Activated naive CD8-positive, alpha-beta T cell (primary cell): ENCODE results near the gene ALS2.

Experiments used
- H3K27ac Mint-ChIP-seq: one replicate; pipeline ENCODE4 v1.8.0; 2021; ENCODE audit warnings: mixed read lengths
- H3K27me3 Mint-ChIP-seq: one replicate; pipeline ENCODE4 v1.8.0; 2021; ENCODE audit warnings: mixed read lengths
- H3K36me3 Mint-ChIP-seq: one replicate; pipeline ENCODE4 v1.8.0; 2021; ENCODE audit warnings: mixed read lengths
- H3K4me1 Mint-ChIP-seq: one replicate; pipeline ENCODE4 v1.8.0; 2021; ENCODE audit warnings: low read depth, mixed read lengths
- H3K4me3 Mint-ChIP-seq: one replicate; pipeline ENCODE4 v1.8.0; 2021; ENCODE audit warnings: mild to moderate bottlenecking, mixed read lengths
- H3K9me3 Mint-ChIP-seq: one replicate; pipeline ENCODE4 v1.8.0; 2021; ENCODE audit warnings: low read depth, mixed read lengths

The ALS2 gene

DNA sequence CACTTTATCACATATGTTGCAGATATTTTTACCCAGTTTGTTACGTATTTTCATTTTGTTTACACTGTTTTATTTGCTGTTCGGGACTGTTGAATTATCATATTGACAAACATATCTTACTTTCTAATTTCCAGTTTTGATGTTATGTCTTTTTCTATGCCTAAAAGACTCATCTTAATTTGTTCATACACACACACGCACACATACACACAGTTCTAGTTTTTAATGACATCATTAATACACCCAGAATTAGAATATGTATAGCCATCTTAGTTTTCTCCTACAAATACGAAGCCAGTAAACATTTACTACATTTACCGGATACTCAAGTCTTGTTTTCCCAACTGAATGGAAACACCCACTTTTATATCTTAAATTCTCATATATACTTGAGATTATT lies 29.2 kb downstream of the ALS2 start:
- H3K36me3 Mint-ChIP-seq: peaks cover 6% of the 10 kb centered on the region
- H3K4me1 Mint-ChIP-seq: no peaks in the 10 kb centered on the region
- no peak overlapping the region for H3K27ac Mint-ChIP-seq
- no peaks in the 10 kb centered on the region for H3K9me3 Mint-ChIP-seq
- H3K4me3 Mint-ChIP-seq: no peak overlapping the region
- no peaks in the 10 kb centered on the region for H3K27me3 Mint-ChIP-seq

DNA sequence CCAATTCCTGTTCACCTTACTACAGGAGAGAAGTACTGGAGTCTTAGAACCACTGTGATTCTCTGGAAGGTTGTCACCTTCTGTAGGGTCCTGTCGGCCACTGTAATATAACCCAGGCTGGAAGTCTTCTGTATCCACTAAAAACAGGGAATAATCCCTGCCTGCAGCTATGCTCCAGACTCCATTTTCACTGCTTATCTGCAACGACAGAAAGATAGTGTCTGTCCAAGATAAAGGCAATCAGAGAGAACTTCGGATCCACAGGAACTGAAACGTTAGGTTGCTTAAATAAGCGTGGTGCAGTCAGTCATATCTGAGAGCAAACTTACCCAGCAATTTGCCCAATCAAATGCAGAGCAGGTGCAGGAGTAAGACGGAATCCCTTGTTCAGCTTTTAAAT lies 34.2 kb downstream of the ALS2 start:
- Mint-ChIP-seq H3K27me3 (no peaks in the 10 kb centered on the region), H3K27ac (no peak overlapping the region), H3K9me3 (no peaks in the 10 kb centered on the region), H3K36me3 (peaks cover 4% of the 10 kb centered on the region), H3K4me1 (no peaks in the 10 kb centered on the region), H3K4me3 (no peak overlapping the region)

DNA sequence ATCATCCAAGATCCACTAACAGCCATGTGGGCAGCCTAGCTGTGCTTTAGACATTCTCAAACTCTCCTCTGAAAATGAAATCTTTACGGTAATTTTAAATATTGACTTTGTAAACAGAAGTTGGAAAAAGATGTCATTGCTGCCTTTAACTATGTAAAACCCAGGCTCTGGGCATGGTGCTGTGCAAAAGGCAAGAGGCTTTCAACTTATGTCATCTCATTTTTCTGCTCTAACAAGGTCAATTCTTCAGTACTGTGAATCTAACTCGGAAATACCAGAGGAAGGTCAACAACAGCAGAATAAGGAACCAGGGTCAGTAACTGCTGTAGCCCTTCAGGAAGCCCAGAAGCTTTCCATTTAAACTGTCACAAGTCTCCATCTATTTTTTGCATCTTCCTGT lies 45.2 kb downstream of the ALS2 start:
- Mint-ChIP-seq H3K36me3 (peaks cover 25% of the 10 kb centered on the region), H3K4me3 (no peak overlapping the region), H3K9me3 (no peaks in the 10 kb centered on the region), H3K27ac (no peak overlapping the region), H3K27me3 (no peaks in the 10 kb centered on the region), H3K4me1 (peaks cover 10% of the 10 kb centered on the region)

DNA sequence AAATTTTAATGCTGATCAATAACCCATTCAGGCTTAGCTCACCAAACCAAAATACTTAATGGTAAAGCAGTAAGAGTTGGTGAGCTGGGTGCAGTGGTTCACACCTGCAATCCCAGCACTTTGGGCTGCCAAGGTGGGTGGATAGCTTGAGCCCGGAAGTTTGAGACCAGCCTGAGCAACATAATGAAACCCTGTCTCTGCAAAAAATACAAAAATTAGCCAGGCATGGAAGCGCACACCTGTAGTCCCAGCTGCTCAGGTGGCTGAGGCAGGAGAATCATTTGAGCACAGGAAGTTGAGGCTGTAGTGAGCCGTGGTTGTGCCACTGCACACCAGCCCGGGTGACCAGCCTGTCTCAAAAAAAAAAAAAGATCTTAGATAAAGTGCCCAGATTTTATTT lies 46.6 kb downstream of the ALS2 start:
- Mint-ChIP-seq H3K27ac (no peak overlapping the region), H3K27me3 (no peaks in the 10 kb centered on the region), H3K36me3 (peaks cover 26% of the 10 kb centered on the region), H3K4me1 (peaks cover 10% of the 10 kb centered on the region), H3K4me3 (no peak overlapping the region), H3K9me3 (no peaks in the 10 kb centered on the region)

DNA sequence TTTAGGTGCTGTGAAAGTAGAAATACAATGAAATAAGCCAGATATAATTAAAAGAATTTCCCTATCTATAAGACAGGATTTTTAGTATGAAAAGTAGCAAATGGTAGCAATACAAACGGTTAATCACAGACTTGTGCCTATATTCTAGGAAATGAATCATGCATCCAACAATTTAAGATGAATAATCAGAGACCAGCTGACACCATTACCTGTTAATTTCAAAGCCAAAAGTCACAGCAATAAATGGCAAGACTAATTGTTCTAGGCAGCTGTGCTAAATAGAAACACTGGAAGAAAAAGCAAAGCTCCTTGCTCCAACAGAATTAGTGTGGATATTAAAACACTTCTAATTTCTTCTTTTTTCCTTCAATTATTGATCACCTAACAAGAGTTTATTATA lies 47.2 kb downstream of the ALS2 start:
- Mint-ChIP-seq H3K27ac (no peak overlapping the region), H3K9me3 (no peaks in the 10 kb centered on the region), H3K36me3 (peaks cover 29% of the 10 kb centered on the region), H3K4me3 (no peak overlapping the region), H3K27me3 (no peaks in the 10 kb centered on the region), H3K4me1 (peaks cover 10% of the 10 kb centered on the region)

DNA sequence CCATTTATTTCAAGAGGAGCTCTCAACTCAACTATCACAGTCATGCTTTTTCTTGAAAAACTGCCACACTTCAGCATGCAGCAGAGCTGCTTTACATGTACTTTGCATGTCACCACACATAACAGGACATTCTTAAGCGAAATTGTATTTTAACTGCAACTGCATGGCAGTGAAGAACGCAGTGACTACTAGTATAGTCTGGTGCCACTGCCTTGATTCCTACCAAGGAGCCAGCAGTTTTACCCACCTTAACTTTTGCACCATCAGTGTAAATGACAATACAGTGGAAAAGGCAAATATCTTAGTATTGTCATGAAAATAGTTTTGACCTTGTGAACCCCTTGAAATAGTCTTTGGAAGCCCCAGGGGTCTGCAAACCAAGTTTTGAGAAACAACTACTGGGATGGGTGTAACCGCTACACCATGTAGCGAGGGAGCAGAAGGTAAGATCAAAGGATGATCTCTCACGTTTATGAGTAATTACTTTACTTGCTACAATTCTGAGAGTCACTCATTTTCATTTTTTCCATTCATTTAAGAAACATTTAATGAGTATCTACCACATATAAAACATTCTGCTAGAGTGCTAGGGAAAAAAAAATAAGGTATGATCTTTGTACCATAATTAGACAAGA lies 50.0 kb downstream of the ALS2 start:
- Mint-ChIP-seq H3K27ac (no peak overlapping the region), H3K4me3 (no peak overlapping the region), H3K27me3 (no peaks in the 10 kb centered on the region), H3K36me3 (peaks cover 26% of the 10 kb centered on the region), H3K4me1 (peaks cover 10% of the 10 kb centered on the region), H3K9me3 (no peaks in the 10 kb centered on the region)

DNA sequence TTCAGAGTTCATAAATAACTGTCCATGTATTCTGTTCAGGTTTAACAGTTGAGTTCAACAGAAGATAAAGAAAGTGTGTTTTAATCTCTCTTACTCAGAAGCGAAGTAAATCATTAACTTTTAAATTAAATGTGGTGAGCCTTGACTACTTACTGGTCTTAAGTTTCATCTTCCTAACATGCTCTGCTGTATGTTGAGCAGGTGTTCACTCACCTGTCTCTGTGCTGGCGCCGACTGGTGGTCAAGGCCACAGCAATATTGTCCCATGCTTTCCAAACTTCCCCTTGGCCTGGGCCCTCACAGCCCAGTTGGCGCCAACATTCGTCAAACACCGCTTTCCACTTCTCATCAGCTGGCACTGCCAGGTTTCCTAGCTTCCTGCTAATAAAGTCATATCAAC lies 65.3 kb downstream of the ALS2 start:
- peaks cover 26% of the 10 kb centered on the region for H3K36me3 Mint-ChIP-seq
- H3K27ac Mint-ChIP-seq: no peak overlapping the region
- H3K4me1 Mint-ChIP-seq: no peaks in the 10 kb centered on the region
- peaks cover 7% of the 10 kb centered on the region for H3K9me3 Mint-ChIP-seq
- no peaks in the 10 kb centered on the region for H3K27me3 Mint-ChIP-seq
- H3K4me3 Mint-ChIP-seq: no peak overlapping the region

DNA sequence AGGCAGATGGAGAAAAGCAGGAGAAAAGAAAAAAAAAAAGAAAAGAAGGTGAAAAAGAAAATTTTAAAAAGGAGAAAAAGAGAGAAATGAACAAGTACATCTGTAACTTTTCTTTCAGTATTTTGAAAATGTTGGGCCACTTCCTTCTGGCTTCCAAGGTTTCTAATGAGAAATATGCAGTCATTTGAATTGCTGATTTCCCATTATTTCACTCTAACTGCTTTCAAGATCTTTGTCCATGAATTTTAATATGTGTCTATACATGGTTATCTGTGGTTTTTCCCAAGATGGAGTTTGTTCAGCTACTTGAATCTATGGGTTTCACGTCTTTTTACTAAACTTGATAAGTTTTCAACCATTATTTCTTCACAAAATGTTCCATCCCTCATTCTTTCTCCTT lies 68.0 kb downstream of the ALS2 start:
- H3K36me3 Mint-ChIP-seq: peaks cover 21% of the 10 kb centered on the region
- no peak overlapping the region for H3K4me3 Mint-ChIP-seq
- no peaks in the 10 kb centered on the region for H3K27me3 Mint-ChIP-seq
- no peaks in the 10 kb centered on the region for H3K9me3 Mint-ChIP-seq
- peaks cover under 1% of the 10 kb centered on the region for H3K4me1 Mint-ChIP-seq
- H3K27ac Mint-ChIP-seq: no peak overlapping the region

DNA sequence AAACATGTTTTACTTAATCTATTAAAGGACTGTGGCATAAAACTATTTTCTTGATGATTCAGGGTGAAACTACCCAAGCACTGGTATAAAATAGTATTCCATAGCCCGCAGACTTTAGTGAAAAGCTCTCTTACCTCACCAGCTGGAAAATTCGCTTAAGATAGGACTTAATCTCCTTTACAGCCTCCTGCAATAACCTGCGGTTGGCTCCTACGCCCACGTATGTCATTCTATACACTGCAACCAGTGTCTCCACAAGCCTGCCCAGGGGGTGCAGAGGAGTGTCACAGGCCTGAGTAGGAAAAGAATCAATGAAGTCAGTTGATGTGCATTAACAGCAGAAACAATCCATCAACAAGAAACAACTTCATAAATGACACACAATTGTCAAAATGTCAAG lies 71.0 kb downstream of the ALS2 start:
- peaks cover 9% of the 10 kb centered on the region for H3K4me1 Mint-ChIP-seq
- no peak overlapping the region for H3K27ac Mint-ChIP-seq
- peaks cover 20% of the 10 kb centered on the region for H3K36me3 Mint-ChIP-seq

DNA sequence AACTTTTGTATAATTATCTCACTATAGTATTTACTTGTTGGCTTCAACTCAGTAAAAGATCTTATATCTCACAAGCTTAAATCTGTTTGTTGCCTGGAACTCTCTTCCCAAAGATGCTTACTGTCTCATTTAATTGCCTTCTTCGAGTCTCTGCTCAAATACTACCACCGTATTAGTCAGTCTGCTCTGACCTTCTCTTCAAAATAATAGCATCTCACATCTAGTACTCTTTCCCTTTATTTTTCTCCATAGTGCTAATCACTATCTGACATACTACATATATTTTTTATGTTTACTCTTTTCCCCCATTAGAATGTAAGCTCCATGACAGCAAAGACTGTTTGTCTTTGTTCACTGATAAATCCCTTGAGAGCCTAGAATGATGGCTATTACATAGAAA lies 71.7 kb downstream of the ALS2 start:
- peaks cover 9% of the 10 kb centered on the region for H3K4me1 Mint-ChIP-seq
- no peak overlapping the region for H3K27ac Mint-ChIP-seq
- H3K36me3 Mint-ChIP-seq: peaks cover 16% of the 10 kb centered on the region
- H3K9me3 Mint-ChIP-seq: no peaks in the 10 kb centered on the region
- H3K27me3 Mint-ChIP-seq: no peaks in the 10 kb centered on the region
- H3K4me3 Mint-ChIP-seq: no peak overlapping the region

More for the DNA sequence above, 71.0 kb downstream of the ALS2 start:
- no peaks in the 10 kb centered on the region for H3K9me3 Mint-ChIP-seq
- no peak overlapping the region for H3K4me3 Mint-ChIP-seq
- no peaks in the 10 kb centered on the region for H3K27me3 Mint-ChIP-seq

DNA sequence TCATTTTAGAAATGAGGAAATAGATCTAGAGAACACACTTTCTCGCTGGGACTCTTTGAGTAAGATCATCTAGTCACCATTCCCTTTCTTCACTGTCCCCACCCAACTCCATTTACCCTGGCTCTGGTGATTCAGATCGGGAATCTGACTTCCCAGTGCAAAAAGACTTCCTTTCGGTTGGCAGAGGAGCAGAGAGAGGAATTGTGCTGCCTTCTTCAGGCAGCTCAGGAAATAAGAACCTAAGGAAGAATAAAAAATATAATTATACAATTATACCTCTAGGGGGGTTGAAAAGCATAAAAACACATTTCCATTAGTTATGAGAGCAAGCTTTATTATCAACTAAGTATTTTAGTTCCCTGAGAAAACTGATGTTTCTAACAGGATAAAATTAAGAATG lies 73.0 kb downstream of the ALS2 start:
- Mint-ChIP-seq H3K4me1 (peaks cover 9% of the 10 kb centered on the region), H3K36me3 (peaks cover 12% of the 10 kb centered on the region), H3K27ac (no peak overlapping the region)

DNA sequence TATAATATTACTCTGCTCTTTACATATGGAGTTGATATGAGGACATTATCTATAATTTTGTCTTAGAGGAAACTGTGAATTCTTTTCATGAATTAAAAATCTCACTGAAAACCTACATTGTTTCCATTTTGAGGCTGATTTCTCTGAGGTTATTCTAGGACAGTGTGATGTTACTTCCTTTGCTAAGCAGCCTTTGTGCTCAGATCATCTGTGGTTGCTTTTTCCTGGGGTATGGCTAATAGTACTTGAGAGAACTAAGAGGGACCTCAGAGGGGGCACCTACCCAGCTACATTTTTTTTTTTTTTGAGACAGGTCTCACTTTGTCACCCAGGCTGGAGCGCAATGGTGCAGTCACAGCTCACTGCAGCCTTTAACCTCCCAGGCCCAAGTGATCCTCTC lies 73.6 kb downstream of the ALS2 start:
- no peaks in the 10 kb centered on the region for H3K9me3 Mint-ChIP-seq
- H3K36me3 Mint-ChIP-seq: peaks cover 10% of the 10 kb centered on the region
- no peak overlapping the region for H3K4me3 Mint-ChIP-seq
- H3K4me1 Mint-ChIP-seq: peaks cover 9% of the 10 kb centered on the region
- H3K27me3 Mint-ChIP-seq: no peaks in the 10 kb centered on the region
- H3K27ac Mint-ChIP-seq: no peak overlapping the region

More for the DNA sequence above, 73.0 kb downstream of the ALS2 start:
- H3K4me3 Mint-ChIP-seq: no peak overlapping the region
- H3K9me3 Mint-ChIP-seq: no peaks in the 10 kb centered on the region
- no peaks in the 10 kb centered on the region for H3K27me3 Mint-ChIP-seq

DNA sequence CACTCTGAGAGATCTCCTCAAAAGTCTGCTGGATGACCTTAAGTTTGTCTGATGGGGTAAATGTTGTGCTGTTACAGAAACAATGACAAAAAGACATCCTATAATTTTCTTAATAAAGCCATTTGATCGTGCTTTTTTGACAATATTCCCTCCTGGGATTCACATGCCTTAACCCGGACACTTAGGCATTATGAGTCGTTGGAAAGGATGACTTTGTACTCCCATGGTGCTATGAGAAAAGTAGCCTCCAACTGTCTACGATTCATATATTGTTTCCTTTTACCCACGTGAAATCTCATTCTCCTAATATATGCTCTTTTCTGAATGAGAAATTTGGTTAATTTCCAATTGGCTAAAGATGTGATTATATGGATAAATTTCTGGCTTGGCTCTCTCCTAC lies 76.2 kb downstream of the ALS2 start:
- Mint-ChIP-seq H3K27me3 (no peaks in the 10 kb centered on the region), H3K36me3 (peaks cover 15% of the 10 kb centered on the region), H3K4me1 (peaks cover 9% of the 10 kb centered on the region), H3K9me3 (no peaks in the 10 kb centered on the region), H3K27ac (no peak overlapping the region), H3K4me3 (no peak overlapping the region)

DNA sequence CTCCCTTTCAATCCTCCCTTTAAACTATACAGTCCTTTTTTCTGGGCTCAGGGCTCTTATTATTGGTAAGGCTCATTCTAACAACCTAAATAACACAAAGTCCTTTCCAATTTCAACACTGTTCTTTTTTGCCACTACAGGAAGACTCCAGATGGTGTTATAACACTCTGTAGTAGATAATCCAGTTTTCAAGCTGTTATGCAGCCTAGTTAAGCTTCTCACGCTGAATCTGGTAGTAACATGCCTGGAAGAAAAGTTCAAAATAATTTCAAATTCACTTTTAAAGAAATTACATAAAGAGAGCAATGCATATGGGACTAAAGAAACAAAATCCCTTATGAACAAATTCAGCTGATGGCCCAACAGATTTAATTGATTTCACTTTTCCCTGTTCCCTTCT lies 79.1 kb downstream of the ALS2 start:
- Mint-ChIP-seq H3K36me3 (peaks cover 11% of the 10 kb centered on the region), H3K27ac (no peak overlapping the region), H3K9me3 (no peaks in the 10 kb centered on the region), H3K4me1 (peaks cover 3% of the 10 kb centered on the region), H3K27me3 (no peaks in the 10 kb centered on the region), H3K4me3 (no peak overlapping the region)

DNA sequence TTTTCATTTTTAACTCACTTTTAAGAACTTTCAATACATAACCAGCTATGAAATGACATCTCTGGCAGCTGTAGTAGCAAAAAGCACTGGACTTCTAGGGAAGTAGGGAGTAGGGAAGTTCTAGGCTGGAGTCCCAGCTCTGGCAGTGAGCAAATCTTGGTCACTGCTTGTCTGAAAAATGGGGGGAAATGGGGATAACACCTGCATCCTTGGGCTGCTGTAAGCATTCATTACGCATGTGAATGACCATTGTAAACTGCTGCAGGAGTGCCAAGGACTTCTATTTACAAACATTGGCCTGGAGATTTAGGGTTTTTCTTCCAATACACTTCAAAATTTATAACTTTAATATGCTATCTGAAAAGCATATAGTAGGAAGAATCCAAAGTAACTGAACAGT lies 81.3 kb downstream of the ALS2 start:
- peaks cover 11% of the 10 kb centered on the region for H3K36me3 Mint-ChIP-seq
- peaks cover 3% of the 10 kb centered on the region for H3K4me1 Mint-ChIP-seq
- no peaks in the 10 kb centered on the region for H3K9me3 Mint-ChIP-seq
- H3K27me3 Mint-ChIP-seq: no peaks in the 10 kb centered on the region
- H3K27ac Mint-ChIP-seq: no peak overlapping the region
- H3K4me3 Mint-ChIP-seq: no peak overlapping the region

DNA sequence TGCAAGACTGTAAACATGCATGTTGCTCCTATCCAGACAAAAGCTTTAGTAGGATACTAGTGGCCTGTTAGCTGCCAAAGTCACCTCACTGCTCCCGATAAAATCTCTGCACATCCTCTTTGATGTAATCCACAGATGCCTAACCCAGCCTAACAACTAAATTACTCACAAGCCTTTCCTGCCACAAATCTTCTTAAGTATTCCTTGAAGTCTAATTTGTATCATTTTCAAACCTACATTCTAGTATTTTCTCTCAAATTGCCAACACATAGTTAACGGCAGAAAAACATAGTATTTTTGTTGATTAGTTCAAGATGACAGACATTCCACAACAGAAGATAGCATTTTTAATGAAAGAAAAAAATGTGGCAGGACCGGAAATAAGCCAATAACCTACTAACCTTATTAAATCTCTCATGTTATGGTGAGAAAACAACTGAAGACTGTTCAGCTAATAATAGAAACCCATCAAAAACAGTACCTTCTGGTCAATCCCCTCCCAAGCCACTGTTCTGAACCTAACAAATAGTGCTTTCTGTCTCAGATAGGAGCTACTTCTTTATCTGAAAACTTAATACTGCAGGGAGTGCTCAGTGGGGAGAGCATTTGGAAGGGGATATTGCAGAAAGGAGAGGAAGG lies 82.0 kb downstream of the ALS2 start, which contains the start of gene MPP4:
Gene MPP4 (minus strand): TSS at position 57 of the 639 bp plus-strand sequence. CDS start 4,690 bp downstream, outside the sequence.
- Mint-ChIP-seq H3K9me3 (no peaks in the 10 kb centered on the region), H3K4me3 (no peak within 1 kb of the TSS), H3K27me3 (no peaks in the 10 kb centered on the region), H3K4me1 (peaks cover 3% of the 10 kb centered on the region), H3K36me3 (peaks cover 8% of the 10 kb centered on the region), H3K27ac (no peak within 1 kb of the TSS)
